NT2/D1 (cell line): Measurements from ENCODE around the gene DOCK8.

Experiments
- DNase-seq: peaks from one replicate; pipeline ENCODE4 v3.0.0-alpha.2; 2011; ENCODE audit warnings: low read depth, low spot score
- H3K27me3 ChIP-seq: 2 replicates; pipeline ENCODE4 v1.6.0; 2011; ENCODE audit warnings: mild to moderate bottlenecking; ENCODE audit not compliant: insufficient read length, insufficient read depth
- H3K36me3 ChIP-seq: 2 replicates; pipeline ENCODE4 v1.6.1; 2011; ENCODE audit warnings: mild to moderate bottlenecking, low read length, mixed read lengths; ENCODE audit not compliant: insufficient read depth, insufficient read length
- H3K4me1 ChIP-seq: 2 replicates; pipeline ENCODE4 v1.5.1; 2011; ENCODE audit not compliant: insufficient read depth, insufficient read length
- H3K4me3 ChIP-seq: 2 replicates; pipeline ENCODE4 v1.5.1; 2011; ENCODE audit warnings: low read depth; ENCODE audit not compliant: insufficient read length
- H3K9ac ChIP-seq: 2 replicates; pipeline ENCODE4 v1.6.0; 2011; ENCODE audit warnings: low read depth; ENCODE audit not compliant: insufficient read length
- H3K9me3 ChIP-seq: 2 replicates; pipeline ENCODE4 v1.5.1; 2011; ENCODE audit warnings: mild to moderate bottlenecking, low read length; ENCODE audit not compliant: insufficient read depth
- SUZ12 ChIP-seq: IDR thresholded peaks from 2 replicates; pipeline ENCODE4 v1.6.1; 2011; ENCODE audit not compliant: insufficient read length, insufficient read depth; ENCODE audit errors: extremely low read depth
- YY1 ChIP-seq: IDR thresholded peaks from 2 replicates; pipeline ENCODE4 v1.6.1; 2011; ENCODE audit not compliant: insufficient read length, insufficient read depth
- ZNF274 ChIP-seq: IDR thresholded peaks from 2 replicates; pipeline ENCODE4 v1.6.1; 2011; ENCODE audit warnings: mild to moderate bottlenecking, low read depth, low read length

DOCK8 gene

DNA sequence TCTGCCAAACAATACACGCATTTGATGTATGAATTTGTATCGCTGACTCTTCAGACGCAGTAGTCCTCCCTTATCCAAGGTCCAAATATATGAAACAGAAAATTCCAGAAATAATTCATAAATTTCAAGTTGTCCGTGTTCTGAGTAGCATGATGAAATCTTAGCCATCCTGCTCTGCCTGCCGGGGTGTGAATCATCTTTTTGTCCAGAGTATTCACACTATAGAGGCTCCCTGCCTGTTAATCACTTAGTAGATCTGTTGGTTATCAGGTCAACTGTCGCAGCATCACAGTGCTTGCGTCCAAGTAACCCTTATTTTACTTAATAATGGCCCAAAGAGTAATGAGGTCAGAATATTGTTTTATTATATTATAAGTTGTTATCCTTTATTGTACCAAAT, 268.1 kb downstream of the DOCK8 start:
- no peaks in the 10 kb centered on the region for H3K4me1 ChIP-seq
- no peak for DNase-seq
- TF ChIP-seq YY1: no peak
- TF ChIP-seq SUZ12: no peak
- no peak for TF ChIP-seq ZNF274

DNA sequence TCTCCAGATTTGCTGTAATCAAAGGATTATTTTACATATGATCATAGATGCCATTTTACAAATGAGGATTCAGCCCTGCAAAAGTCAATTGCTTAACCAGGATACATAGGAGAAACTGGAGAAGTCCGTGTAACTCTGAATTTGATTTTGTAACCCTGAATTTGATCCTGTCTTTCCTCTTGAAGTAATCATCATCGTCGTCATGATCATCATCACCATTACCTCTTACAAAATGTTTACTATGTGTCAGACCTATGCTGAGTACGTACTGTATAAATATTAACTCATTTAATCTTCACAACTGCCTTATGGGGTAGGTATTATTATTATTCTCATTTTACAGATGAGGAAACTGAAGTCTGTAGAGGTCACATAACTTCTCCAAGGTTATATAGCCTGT, 271.5 kb downstream of the DOCK8 start:
- TF ChIP-seq ZNF274 (no peak), SUZ12 (no peak), YY1 (no peak)
- H3K4me3 ChIP-seq: no peak overlapping the region
- H3K9me3 ChIP-seq: peaks cover 23% of the 10 kb centered on the region
- H3K4me1 ChIP-seq: no peaks in the 10 kb centered on the region
- no peak for DNase-seq
- H3K9ac ChIP-seq: no peak overlapping the region
- no peaks in the 10 kb centered on the region for H3K36me3 ChIP-seq
- no peaks in the 10 kb centered on the region for H3K27me3 ChIP-seq

More for the DNA sequence above, 268.1 kb downstream of the DOCK8 start:
- Histone ChIP-seq H3K27me3 (no peaks in the 10 kb centered on the region), H3K9ac (no peak overlapping the region), H3K36me3 (no peaks in the 10 kb centered on the region), H3K4me3 (no peak overlapping the region), H3K9me3 (peaks cover 23% of the 10 kb centered on the region)

DNA sequence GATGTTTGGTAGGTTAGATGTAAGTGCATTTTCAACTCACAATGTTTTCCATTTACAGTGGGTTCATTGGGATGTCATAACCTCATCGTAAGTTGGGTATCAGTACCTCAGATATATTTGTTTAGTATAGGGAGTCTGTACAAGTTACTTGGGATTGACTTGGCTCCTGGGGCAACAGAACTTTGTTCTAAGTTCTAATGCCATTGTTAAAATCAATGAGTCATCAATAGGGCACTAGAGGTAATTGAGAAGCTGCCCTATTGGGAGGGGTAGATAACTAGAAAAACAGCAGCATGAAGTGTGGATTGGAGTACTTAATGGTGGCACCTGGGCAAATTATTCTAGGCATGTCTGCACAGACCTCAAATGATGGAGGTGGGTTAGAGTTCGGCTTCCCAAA, 272.8 kb downstream of the DOCK8 start:
- no peak overlapping the region for H3K9ac ChIP-seq
- no peak for DNase-seq
- no peaks in the 10 kb centered on the region for H3K4me1 ChIP-seq
- TF ChIP-seq SUZ12 (no peak), ZNF274 (no peak), YY1 (no peak)
- no peaks in the 10 kb centered on the region for H3K36me3 ChIP-seq
- H3K4me3 ChIP-seq: no peak overlapping the region
- H3K9me3 ChIP-seq: peaks cover 23% of the 10 kb centered on the region
- H3K27me3 ChIP-seq: no peaks in the 10 kb centered on the region

GRCh38 chr9:488448-488847, 273.8 kb downstream of the DOCK8 start:
- Histone ChIP-seq H3K36me3 (no peaks in the 10 kb centered on the region), H3K9ac (no peak overlapping the region), H3K9me3 (peaks cover 18% of the 10 kb centered on the region), H3K27me3 (no peaks in the 10 kb centered on the region), H3K4me1 (no peaks in the 10 kb centered on the region), H3K4me3 (no peak overlapping the region)
- no peak for TF ChIP-seq SUZ12
- DNase-seq: no peak

DNA sequence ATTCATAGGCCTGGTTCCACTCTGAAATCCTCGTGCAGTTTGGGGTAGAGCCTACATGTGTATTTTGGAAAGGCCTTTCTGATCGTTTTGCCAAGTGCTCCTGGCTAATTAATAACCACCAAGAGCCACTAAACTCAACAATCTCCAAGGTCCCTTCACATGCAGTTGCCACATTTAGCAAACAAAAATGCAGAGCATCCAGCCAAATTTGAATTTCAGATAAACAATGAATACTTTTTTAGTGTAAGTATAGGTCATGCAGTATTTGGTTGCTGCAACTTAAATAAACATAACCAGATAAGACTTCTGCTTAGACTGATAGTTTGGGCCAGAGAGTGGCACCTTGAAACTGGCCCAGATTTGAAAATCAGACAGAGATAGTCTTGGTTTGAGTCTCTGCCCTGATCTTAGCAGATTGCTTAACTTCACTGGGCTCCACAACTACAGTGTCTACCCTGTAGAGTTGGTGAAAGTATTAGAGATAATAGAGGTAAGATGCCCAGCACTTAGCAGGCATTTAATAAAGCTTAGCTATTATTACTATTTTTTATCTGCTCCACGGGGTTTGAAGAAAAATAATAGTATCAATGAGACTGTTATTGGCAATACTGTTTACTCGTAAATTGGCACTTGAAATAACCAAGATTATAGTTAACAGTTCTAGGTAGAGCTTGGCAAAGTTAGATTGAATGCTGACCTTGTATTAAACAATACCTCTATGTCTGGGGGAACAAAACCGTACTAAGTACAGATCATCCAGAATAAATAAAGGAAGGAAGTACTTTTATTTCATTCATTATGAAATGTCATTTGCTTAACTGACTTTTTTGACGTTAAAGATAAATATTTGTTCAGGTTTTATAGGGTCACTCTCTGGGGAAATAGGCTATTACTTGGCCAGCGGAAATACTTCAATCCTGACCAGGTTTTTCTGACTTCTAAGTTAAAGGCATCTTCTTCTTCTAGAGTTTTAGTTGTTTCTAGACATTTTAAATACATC, 274.8 kb downstream of the DOCK8 start:
- Histone ChIP-seq H3K4me3 (no peak overlapping the region), H3K9me3 (peaks cover 8% of the 10 kb centered on the region), H3K36me3 (no peaks in the 10 kb centered on the region), H3K4me1 (no peaks in the 10 kb centered on the region), H3K27me3 (no peaks in the 10 kb centered on the region), H3K9ac (no peak overlapping the region)
- DNase-seq: no peak
- TF ChIP-seq YY1: no peak
- TF ChIP-seq ZNF274: no peak
- no peak for TF ChIP-seq SUZ12

- H3K9ac ChIP-seq: no peak overlapping the region
- DNase-seq: no peak
- no peaks in the 10 kb centered on the region for H3K9me3 ChIP-seq
These were observed 280.1 kb downstream of the DOCK8 start for GRCh38 chr9:494764-495163.

DNA sequence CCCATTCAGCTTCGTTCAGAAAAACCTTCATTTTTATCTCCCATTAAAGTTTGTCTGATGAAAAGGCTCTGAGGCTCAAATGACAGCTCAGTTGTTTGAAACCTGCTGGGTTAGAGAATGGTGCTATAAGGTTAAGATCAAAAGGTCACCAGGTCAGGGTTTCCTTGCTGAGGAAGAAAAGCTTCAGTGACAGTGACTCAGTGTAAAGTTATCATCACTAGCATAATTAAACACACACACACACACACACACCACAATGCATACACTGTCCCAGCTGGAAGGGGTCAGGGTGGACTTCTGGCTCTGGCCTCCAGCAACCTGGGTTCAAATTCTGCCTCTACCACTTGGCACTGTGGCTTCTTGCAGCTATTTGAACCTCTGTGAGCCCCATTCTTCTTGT, 281.1 kb downstream of the DOCK8 start:
- Histone ChIP-seq H3K4me1 (no peaks in the 10 kb centered on the region), H3K36me3 (no peaks in the 10 kb centered on the region), H3K9me3 (no peaks in the 10 kb centered on the region), H3K4me3 (no peak overlapping the region), H3K27me3 (no peaks in the 10 kb centered on the region), H3K9ac (no peak overlapping the region)
- TF ChIP-seq YY1 (no peak), ZNF274 (no peak), SUZ12 (no peak)
- DNase-seq: no peak

More at GRCh38 chr9:494764-495163, 280.1 kb downstream of the DOCK8 start:
- Histone ChIP-seq H3K4me3 (no peak overlapping the region), H3K4me1 (no peaks in the 10 kb centered on the region), H3K27me3 (no peaks in the 10 kb centered on the region), H3K36me3 (no peaks in the 10 kb centered on the region)
- no peak for TF ChIP-seq ZNF274
- TF ChIP-seq YY1: no peak
- no peak for TF ChIP-seq SUZ12
